K562 (cell line): ENCODE data around the gene TRIM71.

Source experiments
- EP300 ChIP-seq: IDR thresholded peaks from 2 replicates; pipeline ENCODE4 v1.6.1; 2012; ENCODE audit warnings: low read length, improper control_type of control experiment
- MEF2A ChIP-seq: IDR thresholded peaks from 2 replicates; pipeline ENCODE4 v1.6.1; 2011; ENCODE audit warnings: low read depth, mild to moderate bottlenecking, low read length, moderate library complexity; ENCODE audit not compliant: control insufficient read depth
- TGIF2 ChIP-seq: sonication (generic); formaldehyde crosslinking; IDR thresholded peaks from 2 replicates; pipeline ENCODE4 v1.8.1; 2022; ENCODE audit warnings: mild to moderate bottlenecking, missing genetic modification reagents, moderate library complexity
- TF ChIP-seq, protein P1 (sequence below): sonication (generic); formaldehyde crosslinking; IDR thresholded peaks from 2 replicates; pipeline ENCODE4 v1.8.0; 2022; ENCODE audit warnings: missing genetic modification reagents, mild to moderate bottlenecking, borderline replicate concordance
- TF ChIP-seq, protein P2 (sequence below), 3 experiments: IDR thresholded peaks in 2 of 3; conservative IDR thresholded peaks in 1 of 3; 2 replicates each; pipeline ENCODE4 v1.5.1; 2011 to 2012; ENCODE audit warnings: low read length in 3 of 3, mild to moderate bottlenecking in 3 of 3, control low read depth in 2 of 3, improper control_type of control experiment in 1 of 3, inconsistent platforms in 1 of 3, low read depth in 1 of 3, mixed read lengths in 1 of 3, moderate library complexity in 1 of 3; ENCODE audit not compliant: insufficient read depth in 2 of 3
- TF ChIP-seq, protein P3 (sequence below), 2 experiments: IDR thresholded peaks; 2 replicates each; pipeline ENCODE4 v1.6.1; 2012; ENCODE audit warnings: improper control_type of control experiment in 2 of 2, low read depth in 2 of 2, low read length in 2 of 2, borderline replicate concordance in 1 of 2

DNA sequence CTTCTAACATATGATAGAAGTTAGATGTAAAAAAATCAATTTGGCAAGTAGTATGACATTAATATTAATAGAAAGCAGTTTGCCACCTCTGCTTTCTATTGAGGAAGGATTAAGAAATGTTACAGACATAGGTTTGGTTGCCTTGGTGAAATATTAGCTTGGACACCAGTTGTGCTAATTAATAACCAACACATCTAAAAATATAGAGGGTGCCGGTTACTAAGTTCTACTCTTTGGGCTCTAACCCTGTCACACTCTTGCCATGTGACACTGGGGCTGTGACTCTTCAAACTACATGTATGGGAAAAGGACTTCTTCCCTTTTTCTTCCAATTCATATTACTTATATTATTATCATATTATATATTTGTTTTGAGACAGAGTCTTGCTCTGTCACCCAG is 64.4 kb downstream of the TRIM71 start:
- TF ChIP-seq, protein P1, sequence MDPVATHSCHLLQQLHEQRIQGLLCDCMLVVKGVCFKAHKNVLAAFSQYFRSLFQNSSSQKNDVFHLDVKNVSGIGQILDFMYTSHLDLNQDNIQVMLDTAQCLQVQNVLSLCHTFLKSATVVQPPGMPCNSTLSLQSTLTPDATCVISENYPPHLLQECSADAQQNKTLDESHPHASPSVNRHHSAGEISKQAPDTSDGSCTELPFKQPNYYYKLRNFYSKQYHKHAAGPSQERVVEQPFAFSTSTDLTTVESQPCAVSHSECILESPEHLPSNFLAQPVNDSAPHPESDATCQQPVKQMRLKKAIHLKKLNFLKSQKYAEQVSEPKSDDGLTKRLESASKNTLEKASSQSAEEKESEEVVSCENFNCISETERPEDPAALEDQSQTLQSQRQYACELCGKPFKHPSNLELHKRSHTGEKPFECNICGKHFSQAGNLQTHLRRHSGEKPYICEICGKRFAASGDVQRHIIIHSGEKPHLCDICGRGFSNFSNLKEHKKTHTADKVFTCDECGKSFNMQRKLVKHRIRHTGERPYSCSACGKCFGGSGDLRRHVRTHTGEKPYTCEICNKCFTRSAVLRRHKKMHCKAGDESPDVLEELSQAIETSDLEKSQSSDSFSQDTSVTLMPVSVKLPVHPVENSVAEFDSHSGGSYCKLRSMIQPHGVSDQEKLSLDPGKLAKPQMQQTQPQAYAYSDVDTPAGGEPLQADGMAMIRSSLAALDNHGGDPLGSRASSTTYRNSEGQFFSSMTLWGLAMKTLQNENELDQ, result no peak
- no peak for TF ChIP-seq TGIF2 (CRISPR knock-in tag)
- no peak for TF ChIP-seq EP300
- TF ChIP-seq MEF2A, result no peak
- TF ChIP-seq, protein P2, sequence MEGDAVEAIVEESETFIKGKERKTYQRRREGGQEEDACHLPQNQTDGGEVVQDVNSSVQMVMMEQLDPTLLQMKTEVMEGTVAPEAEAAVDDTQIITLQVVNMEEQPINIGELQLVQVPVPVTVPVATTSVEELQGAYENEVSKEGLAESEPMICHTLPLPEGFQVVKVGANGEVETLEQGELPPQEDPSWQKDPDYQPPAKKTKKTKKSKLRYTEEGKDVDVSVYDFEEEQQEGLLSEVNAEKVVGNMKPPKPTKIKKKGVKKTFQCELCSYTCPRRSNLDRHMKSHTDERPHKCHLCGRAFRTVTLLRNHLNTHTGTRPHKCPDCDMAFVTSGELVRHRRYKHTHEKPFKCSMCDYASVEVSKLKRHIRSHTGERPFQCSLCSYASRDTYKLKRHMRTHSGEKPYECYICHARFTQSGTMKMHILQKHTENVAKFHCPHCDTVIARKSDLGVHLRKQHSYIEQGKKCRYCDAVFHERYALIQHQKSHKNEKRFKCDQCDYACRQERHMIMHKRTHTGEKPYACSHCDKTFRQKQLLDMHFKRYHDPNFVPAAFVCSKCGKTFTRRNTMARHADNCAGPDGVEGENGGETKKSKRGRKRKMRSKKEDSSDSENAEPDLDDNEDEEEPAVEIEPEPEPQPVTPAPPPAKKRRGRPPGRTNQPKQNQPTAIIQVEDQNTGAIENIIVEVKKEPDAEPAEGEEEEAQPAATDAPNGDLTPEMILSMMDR (IDR thresholded peaks at IDR 0.05 in 2 of 3, conservative IDR thresholded peaks at IDR 0.05 in 1 of 3; ENCODE audit: insufficient read depth in 2 of 3, low read depth in 1 of 3, low read length in 3 of 3), result no peak
- TF ChIP-seq, protein P3, sequence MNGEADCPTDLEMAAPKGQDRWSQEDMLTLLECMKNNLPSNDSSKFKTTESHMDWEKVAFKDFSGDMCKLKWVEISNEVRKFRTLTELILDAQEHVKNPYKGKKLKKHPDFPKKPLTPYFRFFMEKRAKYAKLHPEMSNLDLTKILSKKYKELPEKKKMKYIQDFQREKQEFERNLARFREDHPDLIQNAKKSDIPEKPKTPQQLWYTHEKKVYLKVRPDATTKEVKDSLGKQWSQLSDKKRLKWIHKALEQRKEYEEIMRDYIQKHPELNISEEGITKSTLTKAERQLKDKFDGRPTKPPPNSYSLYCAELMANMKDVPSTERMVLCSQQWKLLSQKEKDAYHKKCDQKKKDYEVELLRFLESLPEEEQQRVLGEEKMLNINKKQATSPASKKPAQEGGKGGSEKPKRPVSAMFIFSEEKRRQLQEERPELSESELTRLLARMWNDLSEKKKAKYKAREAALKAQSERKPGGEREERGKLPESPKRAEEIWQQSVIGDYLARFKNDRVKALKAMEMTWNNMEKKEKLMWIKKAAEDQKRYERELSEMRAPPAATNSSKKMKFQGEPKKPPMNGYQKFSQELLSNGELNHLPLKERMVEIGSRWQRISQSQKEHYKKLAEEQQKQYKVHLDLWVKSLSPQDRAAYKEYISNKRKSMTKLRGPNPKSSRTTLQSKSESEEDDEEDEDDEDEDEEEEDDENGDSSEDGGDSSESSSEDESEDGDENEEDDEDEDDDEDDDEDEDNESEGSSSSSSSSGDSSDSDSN (IDR thresholded peaks at IDR 0.05; ENCODE audit: borderline replicate concordance in 1 of 2, low read depth in 2 of 2, low read length in 2 of 2), result no peak
